ENCODE results near the gene TMEM109.

DNA sequence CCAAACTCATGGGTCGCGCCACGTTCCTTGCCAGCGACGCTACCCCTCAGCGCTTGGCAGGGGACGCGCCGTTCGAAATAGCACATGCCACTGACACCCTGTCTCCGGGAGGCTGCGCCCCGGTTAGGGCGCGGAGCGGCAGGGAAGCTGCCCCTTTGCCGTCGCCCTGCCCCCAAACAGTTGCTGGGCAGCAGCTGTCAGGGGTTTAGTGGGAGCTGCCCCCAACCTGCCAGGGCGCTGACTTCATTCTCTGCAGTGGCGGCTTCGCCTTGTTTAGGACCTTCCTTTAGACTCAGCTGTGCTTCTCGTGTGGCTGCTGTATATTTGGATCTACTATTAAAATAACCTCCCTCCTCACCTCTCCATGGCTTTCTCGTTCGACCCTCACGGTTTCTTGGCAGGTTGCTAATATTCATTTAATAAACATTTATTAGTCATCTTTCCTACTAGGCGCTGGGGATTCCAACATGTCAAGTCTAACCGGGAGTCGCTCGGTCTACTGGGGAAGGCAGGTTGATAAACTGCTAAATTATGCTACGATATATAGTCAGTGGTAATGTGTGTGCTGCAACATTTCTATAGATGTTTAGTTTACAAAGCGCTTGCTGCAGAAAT lies 782 bp downstream of the TMEM109 start:
- TF ChIP-seq SUZ12 (IDR thresholded peaks at IDR 0.05; ENCODE audit: extremely low read depth, insufficient read depth, insufficient read length) (no peak), YY1 (IDR thresholded peaks at IDR 0.05; ENCODE audit: insufficient read depth, insufficient read length) (no peak), ZNF274 (IDR thresholded peaks at IDR 0.05; ENCODE audit: low read depth, low read length) (no peak)
